OCI-LY1 (cell line): Measurements from ENCODE around the gene TNFRSF14.

Source experiments
- EZH2 ChIP-seq: fragments of 200-600 bp; sonication (generic), shearing (Covaris generic); IDR thresholded peaks from 2 replicates; pipeline ENCODE4 v1.8.0; 2017; ENCODE audit warnings: borderline replicate concordance, mixed run types, mild to moderate bottlenecking, antibody characterized with exemption, low read length, moderate library complexity, mixed read lengths
- TF ChIP-seq, protein P1 (sequence below): fragments of 200-600 bp; sonication (generic), shearing (Covaris generic); IDR thresholded peaks from 2 replicates; pipeline ENCODE4 v1.5.1; 2017; ENCODE audit warnings: mild to moderate bottlenecking, antibody characterized with exemption, low read length, moderate library complexity, mixed read lengths

GRCh38 chr1:2564006-2564814 is 8.0 kb downstream of the TNFRSF14 start:
- TF ChIP-seq, protein P1, sequence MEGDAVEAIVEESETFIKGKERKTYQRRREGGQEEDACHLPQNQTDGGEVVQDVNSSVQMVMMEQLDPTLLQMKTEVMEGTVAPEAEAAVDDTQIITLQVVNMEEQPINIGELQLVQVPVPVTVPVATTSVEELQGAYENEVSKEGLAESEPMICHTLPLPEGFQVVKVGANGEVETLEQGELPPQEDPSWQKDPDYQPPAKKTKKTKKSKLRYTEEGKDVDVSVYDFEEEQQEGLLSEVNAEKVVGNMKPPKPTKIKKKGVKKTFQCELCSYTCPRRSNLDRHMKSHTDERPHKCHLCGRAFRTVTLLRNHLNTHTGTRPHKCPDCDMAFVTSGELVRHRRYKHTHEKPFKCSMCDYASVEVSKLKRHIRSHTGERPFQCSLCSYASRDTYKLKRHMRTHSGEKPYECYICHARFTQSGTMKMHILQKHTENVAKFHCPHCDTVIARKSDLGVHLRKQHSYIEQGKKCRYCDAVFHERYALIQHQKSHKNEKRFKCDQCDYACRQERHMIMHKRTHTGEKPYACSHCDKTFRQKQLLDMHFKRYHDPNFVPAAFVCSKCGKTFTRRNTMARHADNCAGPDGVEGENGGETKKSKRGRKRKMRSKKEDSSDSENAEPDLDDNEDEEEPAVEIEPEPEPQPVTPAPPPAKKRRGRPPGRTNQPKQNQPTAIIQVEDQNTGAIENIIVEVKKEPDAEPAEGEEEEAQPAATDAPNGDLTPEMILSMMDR = no peak
- TF ChIP-seq EZH2 = no peak
